Left cardiac atrium (tissue), 4 donors: ENCODE results near the gene DISC1. TPM values are rescaled to one million over a fixed set of nuclear protein-coding genes. Genes with fewer than 3 reads are reported as not detected.

Experiments used
- ATAC-seq, 2 donors: fragments of 200-7000 bp; cut with Tn5 transposase; one replicate each; pipeline ENCODE4 v1.9.1; 2020; ENCODE audit warnings: mild to moderate bottlenecking in 2 of 2, moderate library complexity in 2 of 2
- DNase-seq: peaks from one replicate; pipeline ENCODE4 v3.0.0-alpha.2; 2020
- intact Hi-C, 2 donors: fragments of 100-400 bp; cut with DNase I; formaldehyde crosslinking; loops; one replicate each; pipeline versions ENCODE4 v1.14.1 to v1.15.1; 2022 to 2023
- total RNA-seq, 2 donors: library from RNA; stranded (reverse); fragmentation: NEBNext Ultra II Directional; extraction: Animal tissue kit (Norgen Biotek cat#: 25700); gene quantifications; one replicate each; pipeline ENCODE4 v1.2.1, GENCODE V29; 2021
- donor health status: DM: no; HTN: yes; CAD: no.
- donor health status: DM: no; HTN: yes; CAD: no; lungs with severe emphysema.
- donor health status: DM: yes; HTN: yes; CAD: no.
- donor health status: Dilated cardiomyopathy.

DISC1 gene
- total RNA-seq, 2 donors from 2014 or later: 5.0 to 5.4 TPM

- intact Hi-C loops: no loop called here
- DNase-seq (no peak), ATAC-seq (peak in 1 of 2 donors; percentile 11)
Observed at GRCh38 chr1:231970684-231971083, 344.1 kb downstream of the DISC1 start.

GRCh38 chr1:231971397-231972110 is 345.0 kb downstream of the DISC1 start:
- intact Hi-C loops: no loop called here
- ATAC-seq: peak; percentile 27 to 94
- no peak for DNase-seq

GRCh38 chr1:231972111-231972445 is 345.5 kb downstream of the DISC1 start:
- DNase-seq (no peak), ATAC-seq (no peak)
- intact Hi-C loops: no loop called here

GRCh38 chr1:231973830-231974229 is 347.2 kb downstream of the DISC1 start:
- ATAC-seq (peak; percentile 7 to 50), DNase-seq (no peak)
- intact Hi-C loops: no loop called here

- intact Hi-C loops: no loop called here
- DNase-seq (no peak), ATAC-seq (no peak)
Observed at GRCh38 chr1:231976231-231976630, 349.6 kb downstream of the DISC1 start.

GRCh38 chr1:231981675-231982074 is 355.1 kb downstream of the DISC1 start:
- intact Hi-C loops: loop anchor here in 1 of 2 donors (10.0 kb wide), 2 partner anchors 47 to 117 kb away; no protein-coding TSS in a partner anchor
- peak; percentile 67 to 87 for ATAC-seq
- no peak for DNase-seq

GRCh38 chr1:231982871-231983587 is 356.4 kb downstream of the DISC1 start:
- DNase-seq: no peak
- intact Hi-C loops: loop anchor here in 1 of 2 donors (10.0 kb wide), 2 partner anchors 48 to 118 kb away; no protein-coding TSS in a partner anchor
- ATAC-seq: no peak

GRCh38 chr1:231983588-231984193 is 357.1 kb downstream of the DISC1 start:
- intact Hi-C loops: loop anchor here in 1 of 2 donors (10.0 kb wide), 2 partner anchors 49 to 119 kb away; no protein-coding TSS in a partner anchor
- ATAC-seq: no peak

GRCh38 chr1:231985296-231986023 is 358.9 kb downstream of the DISC1 start:
- no peak for ATAC-seq
- intact Hi-C loops: loop anchor here in 1 of 2 donors (10.0 kb wide), 2 partner anchors 51 to 121 kb away; no protein-coding TSS in a partner anchor
- no peak for DNase-seq

More at GRCh38 chr1:231983588-231984193, 357.1 kb downstream of the DISC1 start:
- DNase-seq: no peak

- intact Hi-C loops: loop anchor here in 1 of 2 donors (10.0 kb wide), 2 partner anchors 52 to 122 kb away; no protein-coding TSS in a partner anchor
- DNase-seq (peak; percentile 39), ATAC-seq (peak; percentile 20 to 55)
Observed at GRCh38 chr1:231986631-231987336, 360.2 kb downstream of the DISC1 start.

GRCh38 chr1:231990388-231990787 is 363.8 kb downstream of the DISC1 start:
- ATAC-seq (peak; percentile 78 to 79), DNase-seq (peak; percentile 63)
- intact Hi-C loops: no loop called here

GRCh38 chr1:231991231-231991630 is 364.6 kb downstream of the DISC1 start:
- intact Hi-C loops: no loop called here
- ATAC-seq: no peak

GRCh38 chr1:231993968-231994455 is 367.4 kb downstream of the DISC1 start:
- no peak for ATAC-seq
- DNase-seq: no peak
- intact Hi-C loops: no loop called here

More at GRCh38 chr1:231991231-231991630, 364.6 kb downstream of the DISC1 start:
- no peak for DNase-seq

- ATAC-seq (no peak), DNase-seq (no peak)
- intact Hi-C loops: no loop called here
Observed at GRCh38 chr1:231998791-231999190, 372.2 kb downstream of the DISC1 start.

GRCh38 chr1:232005300-232005699 is 378.7 kb downstream of the DISC1 start:
- intact Hi-C loops: no loop called here
- no peak for ATAC-seq
- no peak for DNase-seq

GRCh38 chr1:232009741-232010140 is 383.2 kb downstream of the DISC1 start:
- intact Hi-C loops: no loop called here
- ATAC-seq (no peak), DNase-seq (no peak)

- ATAC-seq (no peak), DNase-seq (no peak)
- intact Hi-C loops: no loop called here
Observed at GRCh38 chr1:232011961-232012360, 385.4 kb downstream of the DISC1 start.

GRCh38 chr1:232012773-232013386 is 386.3 kb downstream of the DISC1 start:
- ATAC-seq: peak; percentile 88 to 95
- peak; percentile 72 for DNase-seq
- intact Hi-C loops: no loop called here
